H9 (cell line): ENCODE results near the gene LRFN2. TPM values are rescaled to one million over a fixed set of nuclear protein-coding genes. Genes with fewer than 3 reads are reported as not detected.
A peak's percentile ranks its signal among the peaks of the same experiment; 100 is the strongest.

ENCODE experiments used
- DNase-seq: peaks from one replicate; pipeline ENCODE4 v3.0.0-alpha.2; 2017
- H2AFZ ChIP-seq: one replicate; pipeline ENCODE4 v1.6.1; 2013; ENCODE audit warnings: mild to moderate bottlenecking, low read length, control low read depth, moderate library complexity
- H2AK5ac ChIP-seq: 2 replicates; pipeline ENCODE4 v1.6.1; 2013; ENCODE audit warnings: low read length, control low read depth, mixed read lengths; ENCODE audit not compliant: insufficient read length
- H2BK120ac ChIP-seq: one replicate; pipeline ENCODE4 v1.6.1; 2013; ENCODE audit warnings: low read depth, mild to moderate bottlenecking, low read length, control low read depth, inconsistent platforms; ENCODE audit not compliant: poor library complexity, severe bottlenecking
- H2BK12ac ChIP-seq: 2 replicates; pipeline ENCODE4 v1.6.1; 2013; ENCODE audit warnings: low read length, control low read depth, mixed read lengths, low read depth; ENCODE audit not compliant: insufficient read length
- H2BK15ac ChIP-seq: 2 replicates; pipeline ENCODE4 v1.6.1; 2013; ENCODE audit warnings: low read depth, low read length, control low read depth
- H2BK20ac ChIP-seq: one replicate; pipeline ENCODE4 v1.6.1; 2013; ENCODE audit warnings: low read depth, mild to moderate bottlenecking, low read length, control low read depth, inconsistent platforms; ENCODE audit not compliant: poor library complexity, severe bottlenecking
- H2BK5ac ChIP-seq: 2 replicates; pipeline ENCODE4 v1.6.1; 2013; ENCODE audit warnings: low read length, control low read depth, mixed read lengths; ENCODE audit not compliant: insufficient read length
- H3K14ac ChIP-seq: 2 replicates; pipeline ENCODE4 v1.6.1; 2013; ENCODE audit warnings: low read length, control low read depth; ENCODE audit not compliant: insufficient read depth
- H3K18ac ChIP-seq: 2 replicates; pipeline ENCODE4 v1.6.1; 2013; ENCODE audit warnings: low read depth, mild to moderate bottlenecking, mixed read lengths, low read length, control low read depth; ENCODE audit not compliant: insufficient read length
- H3K23ac ChIP-seq: 2 replicates; pipeline ENCODE4 v1.6.1; 2013; ENCODE audit warnings: low read length, control low read depth, mixed read lengths, low read depth; ENCODE audit not compliant: insufficient read length
- H3K23me2 ChIP-seq: 2 replicates; pipeline ENCODE4 v1.6.1; 2013; ENCODE audit warnings: low read depth, mild to moderate bottlenecking, mixed read lengths, low read length, control low read depth; ENCODE audit not compliant: insufficient read length, poor library complexity, severe bottlenecking
- H3K27ac ChIP-seq: 2 replicates; pipeline ENCODE4 v1.5.1; 2013; ENCODE audit warnings: low read length, control low read depth, mixed read lengths, low read depth; ENCODE audit not compliant: insufficient read length
- H3K27me3 ChIP-seq: 2 replicates; pipeline ENCODE4 v1.6.1; 2013; ENCODE audit warnings: low read length, control low read depth, inconsistent platforms; ENCODE audit not compliant: insufficient read depth
- H3K4ac ChIP-seq: 2 replicates; pipeline ENCODE4 v1.6.1; 2013; ENCODE audit warnings: low read depth, mild to moderate bottlenecking, control low read depth, inconsistent platforms, low read length, moderate library complexity
- H3K4me1 ChIP-seq: 2 replicates; pipeline ENCODE4 v1.6.1; 2013; ENCODE audit warnings: low read length, control low read depth, inconsistent platforms; ENCODE audit not compliant: insufficient read depth
- H3K4me2 ChIP-seq: 2 replicates; pipeline ENCODE4 v1.6.1; 2013; ENCODE audit warnings: low read length, control low read depth, mixed read lengths; ENCODE audit not compliant: insufficient read length, insufficient read depth
- H3K56ac ChIP-seq: 2 replicates; pipeline ENCODE4 v1.6.1; 2013; ENCODE audit warnings: low read depth, mild to moderate bottlenecking, mixed read lengths, low read length, control low read depth; ENCODE audit not compliant: insufficient read length
- H3K79me1 ChIP-seq: 2 replicates; pipeline ENCODE4 v1.6.1; 2013; ENCODE audit warnings: low read depth, mild to moderate bottlenecking, moderate library complexity, low read length, control low read depth, inconsistent platforms; ENCODE audit not compliant: insufficient read depth, poor library complexity, severe bottlenecking
- H3K79me2 ChIP-seq: 2 replicates; pipeline ENCODE4 v1.6.1; 2013; ENCODE audit warnings: low read length, control low read depth, inconsistent platforms; ENCODE audit not compliant: insufficient read depth
- H3K9ac ChIP-seq: 2 replicates; pipeline ENCODE4 v1.6.1; 2013; ENCODE audit warnings: low read length, control low read depth, mixed read lengths; ENCODE audit not compliant: insufficient read length; ENCODE audit errors: extremely low read depth
- H3K9me3 ChIP-seq: one replicate; pipeline ENCODE4 v1.6.1; 2013; ENCODE audit warnings: low read depth, low read length, inconsistent platforms; ENCODE audit not compliant: control insufficient read depth
- H3T11ph ChIP-seq: one replicate; pipeline ENCODE4 v1.6.1; 2013; ENCODE audit warnings: mild to moderate bottlenecking, low read length, control low read depth, inconsistent platforms
- H4K20me1 ChIP-seq: one replicate; pipeline ENCODE4 v1.6.1; 2013; ENCODE audit not compliant: control insufficient read depth, insufficient read length, insufficient read depth
- H4K5ac ChIP-seq: 2 replicates; pipeline ENCODE4 v1.6.1; 2013; ENCODE audit warnings: low read depth, mild to moderate bottlenecking, mixed read lengths, low read length, control low read depth; ENCODE audit not compliant: insufficient read length
- H4K8ac ChIP-seq: replicated peaks from 2 replicates; pipeline ENCODE4 v1.6.1; 2013; ENCODE audit warnings: low read length, control low read depth, mixed read lengths, low read depth; ENCODE audit not compliant: insufficient read length
- H4K91ac ChIP-seq: 2 replicates; pipeline ENCODE4 v1.6.1; 2013; ENCODE audit warnings: low read depth, mild to moderate bottlenecking, moderate library complexity, mixed read lengths, low read length, control low read depth; ENCODE audit not compliant: insufficient read length
- H3K27ac Mint-ChIP-seq, 3 experiments: 2 replicates in 2 of 3; 3 replicates in 1 of 3; pipeline ENCODE4 v1.8.0; 2020 to 2021; ENCODE audit warnings: mixed read lengths in 3 of 3, mild to moderate bottlenecking in 1 of 3, moderate library complexity in 1 of 3
- H3K27me3 Mint-ChIP-seq: 2 replicates; pipeline ENCODE4 v1.8.0; 2021; ENCODE audit warnings: low read depth, mild to moderate bottlenecking, moderate library complexity, mixed read lengths
- H3K36me3 Mint-ChIP-seq, 3 experiments: 2 replicates in 2 of 3; 3 replicates in 1 of 3; pipeline ENCODE4 v1.8.0; 2020 to 2021; ENCODE audit warnings: low read depth in 3 of 3, mixed read lengths in 3 of 3; ENCODE audit not compliant: insufficient read depth in 1 of 3
- H3K4me1 Mint-ChIP-seq, 2 experiments: 2 replicates each; pipeline ENCODE4 v1.8.0; 2020; ENCODE audit warnings: mixed read lengths in 2 of 2
- H3K4me3 Mint-ChIP-seq, 2 experiments: 2 replicates in 1 of 2; 3 replicates in 1 of 2; pipeline ENCODE4 v1.8.0; 2020 to 2021; ENCODE audit warnings: mild to moderate bottlenecking in 2 of 2, mixed read lengths in 2 of 2, moderate library complexity in 1 of 2
- H3K9me3 Mint-ChIP-seq, 2 experiments: 2 replicates in 1 of 2; 3 replicates in 1 of 2; pipeline ENCODE4 v1.8.0; 2020; ENCODE audit warnings: mild to moderate bottlenecking in 2 of 2, mixed read lengths in 2 of 2, moderate library complexity in 1 of 2
- CTCF ChIP-seq: fragments of 200-600 bp; sonication (generic); conservative IDR thresholded peaks from 3 replicates; pipeline ENCODE4 v1.8.0; 2021; ENCODE audit warnings: antibody characterized with exemption, mild to moderate bottlenecking
- WGBS: extraction: QIAGEN DNeasy Blood & Tissue Kit; methylation state at CpG from one replicate; pipeline ENCODE4 v1.1.7; 2013; ENCODE audit warnings: missing lambda C conversion rate, low lambda C conversion rate, mixed read lengths; ENCODE audit not compliant: insufficient read length; ENCODE audit errors: extremely low coverage; 5-methylcytosine and 5-hydroxymethylcytosine counted together
- total RNA-seq: library from RNA; stranded (reverse); gene quantifications from 2 replicates; pipeline ENCODE4 v1.2.1, GENCODE V29; 2021

LRFN2 gene
- total RNA-seq, 1 experiment from 2014 or later, result 0.11 TPM

GRCh38 chr6:40398810-40399477 is 188.2 kb downstream of the LRFN2 start:
- DNase-seq, result peak; percentile 71
- no CpG with 5 or more reads among the region's 6 CpGs for WGBS
- TF ChIP-seq CTCF, result no peak

More at GRCh38 chr6:40398810-40399477, 188.2 kb downstream of the LRFN2 start:
- no peak overlapping the region for H3K23ac ChIP-seq
- H2BK20ac ChIP-seq, result no peak overlapping the region
- no peaks in the 10 kb centered on the region for H3K27me3 ChIP-seq
- no peak overlapping the region for H2BK12ac ChIP-seq
- no peaks in the 10 kb centered on the region for H3K79me1 ChIP-seq
- Mint-ChIP-seq H3K4me1 (peaks cover 6 to 11% of the 10 kb centered on the region in 2 experiments; a peak in 3 of 4 replicates), H3K27me3 (no peaks in the 10 kb centered on the region; the same call in 1 of the 2 replicates), H3K27ac (no peak overlapping the region; a peak in 1 of 7 replicates), H3K9me3 (peaks cover 0 to 7% of the 10 kb centered on the region in 2 experiments; a peak in 2 of 5 replicates), H3K36me3 (no peaks in the 10 kb centered on the region), H3K4me3 (0 out of 5 replicates have a peak overlapping the region, but pooled peaks of 1 of the 2 experiments have one; percentile 13)
- H3K56ac ChIP-seq, result no peak overlapping the region
- no peak overlapping the region for H3K4me2 ChIP-seq
- H3K9ac ChIP-seq, result no peak overlapping the region
- no peak overlapping the region for H2AK5ac ChIP-seq
- no peak overlapping the region for H3T11ph ChIP-seq
- no peaks in the 10 kb centered on the region for H3K79me2 ChIP-seq
- H3K4ac ChIP-seq, result no peak overlapping the region
- H2AFZ ChIP-seq, result no peak overlapping the region
- no peak overlapping the region for H3K14ac ChIP-seq
- H4K20me1 ChIP-seq, result no peaks in the 10 kb centered on the region
- no peak overlapping the region for H2BK15ac ChIP-seq
- no peak overlapping the region for H4K8ac ChIP-seq
- H3K18ac ChIP-seq, result no peak overlapping the region
- H4K91ac ChIP-seq, result no peak overlapping the region
- H3K4me1 ChIP-seq, result no peaks in the 10 kb centered on the region
- no peak overlapping the region for H4K5ac ChIP-seq
- no peak overlapping the region for H3K27ac ChIP-seq
- no peaks in the 10 kb centered on the region for H3K23me2 ChIP-seq
- no peaks in the 10 kb centered on the region for H3K9me3 ChIP-seq
- H2BK120ac ChIP-seq, result no peak overlapping the region
- H2BK5ac ChIP-seq, result no peak overlapping the region
